Measurements from ENCODE around the gene NFIB. TPM values are rescaled to one million over a fixed set of nuclear protein-coding genes. Genes with fewer than 3 reads are reported as not detected.

NFIB gene
- total and polyA plus RNA-seq, 2 of the 4 experiments (the other 2 are of a cell fraction): 1.4 to 2.0 TPM

DNA sequence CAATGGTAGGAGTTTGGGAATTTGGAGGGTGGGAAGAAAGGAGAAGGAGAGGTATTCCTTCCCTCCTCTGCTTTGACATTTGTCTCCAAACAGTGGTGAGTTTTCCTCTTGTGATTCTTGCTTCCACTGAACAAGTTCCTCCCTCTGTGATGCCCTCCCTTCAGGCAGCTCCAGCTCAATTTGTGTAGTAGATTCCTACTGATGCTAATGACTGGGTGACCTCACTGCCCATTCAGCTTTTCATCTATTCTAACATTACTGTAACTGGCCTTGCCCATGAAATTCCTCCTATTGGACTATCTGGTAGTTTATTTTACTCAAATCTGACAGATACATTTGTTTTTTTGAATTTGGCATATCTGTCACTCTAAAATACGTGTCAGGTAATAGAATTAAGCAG, 121.4 kb downstream of the NFIB start:
- H2BK15ac ChIP-seq (ENCODE audit: low read depth, low read length): no peak overlapping the region
- no peaks in the 10 kb centered on the region for H3K79me1 ChIP-seq (ENCODE audit: low read depth in 1 of 2, low read length in 2 of 2)
- no peak overlapping the region for H3K4ac ChIP-seq (ENCODE audit: low read depth, low read length)
- no TSS peak for BruUV-seq (replicated peaks)
- no peak overlapping the region for H2AK9ac ChIP-seq (replicated peaks; ENCODE audit: low read depth, low read length, poor library complexity)
- H2BK20ac ChIP-seq (ENCODE audit: low read depth, low read length): no peak overlapping the region
- H3K36me3 ChIP-seq (ENCODE audit: control insufficient read depth, insufficient read depth, low read length): no peaks in the 10 kb centered on the region
- H4K91ac ChIP-seq (ENCODE audit: insufficient read depth, low read depth, low read length): no peak overlapping the region
- WGBS, 2 experiments (ENCODE audit: extremely low coverage in 2 of 2, insufficient read length in 1 of 2): no CpG with 5 or more reads among the region's 1 CpG
- ChIA-PET CTCF (no interaction called here), POLR2A (ENCODE audit: unreplicated experiment) (no interaction called here)
- no peak overlapping the region for H4K8ac ChIP-seq (ENCODE audit: low read depth in 2 of 2, low read length in 2 of 2)
- no peak overlapping the region for H3K9ac ChIP-seq (ENCODE audit: low read depth, low read length)
- no peak overlapping the region for H3K56ac ChIP-seq (ENCODE audit: extremely low read depth, insufficient read depth, low read length)
- H3K4me1 ChIP-seq (ENCODE audit: control insufficient read depth, insufficient read depth, low read length): no peaks in the 10 kb centered on the region
- in situ Hi-C loops (cut with MboI; ENCODE audit: low sequenced_read_pairs) (no loop called here), intact Hi-C loops (cut with micrococcal nuclease) (no loop called here), dilution Hi-C loops (cut with HindIII; ENCODE audit: low sequenced_read_pairs, unreplicated experiment) (no loop called here)
- no peak overlapping the region for H3K23ac ChIP-seq (ENCODE audit: low read depth, low read length)
- H2BK120ac ChIP-seq (ENCODE audit: low read depth, low read length): no peak overlapping the region
- TF ChIP-seq, protein P1, sequence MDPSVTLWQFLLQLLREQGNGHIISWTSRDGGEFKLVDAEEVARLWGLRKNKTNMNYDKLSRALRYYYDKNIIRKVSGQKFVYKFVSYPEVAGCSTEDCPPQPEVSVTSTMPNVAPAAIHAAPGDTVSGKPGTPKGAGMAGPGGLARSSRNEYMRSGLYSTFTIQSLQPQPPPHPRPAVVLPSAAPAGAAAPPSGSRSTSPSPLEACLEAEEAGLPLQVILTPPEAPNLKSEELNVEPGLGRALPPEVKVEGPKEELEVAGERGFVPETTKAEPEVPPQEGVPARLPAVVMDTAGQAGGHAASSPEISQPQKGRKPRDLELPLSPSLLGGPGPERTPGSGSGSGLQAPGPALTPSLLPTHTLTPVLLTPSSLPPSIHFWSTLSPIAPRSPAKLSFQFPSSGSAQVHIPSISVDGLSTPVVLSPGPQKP (IDR thresholded peaks at IDR 0.05; ENCODE audit: borderline replicate concordance, low read depth, low read length): no peak
- no peak for TF ChIP-seq MXI1 (IDR thresholded peaks at IDR 0.05; ENCODE audit: borderline replicate concordance, low read depth, low read length)
- TF ChIP-seq POLR2A (IDR thresholded peaks at IDR 0.05; ENCODE audit: low read depth, low read length): no peak
- TF ChIP-seq CEBPB (IDR thresholded peaks at IDR 0.05; ENCODE audit: low read depth, low read length): no peak
- TF ChIP-seq MAZ (IDR thresholded peaks at IDR 0.05; ENCODE audit: borderline replicate concordance, low read depth, low read length): no peak
- no peak for TF ChIP-seq BHLHE40 (IDR thresholded peaks at IDR 0.05; ENCODE audit: low read depth, low read length)
- no peak for TF ChIP-seq RAD21 (IDR thresholded peaks at IDR 0.05; ENCODE audit: low read length)
- no peak for TF ChIP-seq RCOR1 (IDR thresholded peaks at IDR 0.05; ENCODE audit: insufficient replicate concordance, low read length)
- no peak for TF ChIP-seq FOS (IDR thresholded peaks at IDR 0.05; ENCODE audit: low read depth, low read length)
- no peak for TF ChIP-seq MAFK (IDR thresholded peaks at IDR 0.05; ENCODE audit: low read depth, low read length)
- TF ChIP-seq, protein P2, sequence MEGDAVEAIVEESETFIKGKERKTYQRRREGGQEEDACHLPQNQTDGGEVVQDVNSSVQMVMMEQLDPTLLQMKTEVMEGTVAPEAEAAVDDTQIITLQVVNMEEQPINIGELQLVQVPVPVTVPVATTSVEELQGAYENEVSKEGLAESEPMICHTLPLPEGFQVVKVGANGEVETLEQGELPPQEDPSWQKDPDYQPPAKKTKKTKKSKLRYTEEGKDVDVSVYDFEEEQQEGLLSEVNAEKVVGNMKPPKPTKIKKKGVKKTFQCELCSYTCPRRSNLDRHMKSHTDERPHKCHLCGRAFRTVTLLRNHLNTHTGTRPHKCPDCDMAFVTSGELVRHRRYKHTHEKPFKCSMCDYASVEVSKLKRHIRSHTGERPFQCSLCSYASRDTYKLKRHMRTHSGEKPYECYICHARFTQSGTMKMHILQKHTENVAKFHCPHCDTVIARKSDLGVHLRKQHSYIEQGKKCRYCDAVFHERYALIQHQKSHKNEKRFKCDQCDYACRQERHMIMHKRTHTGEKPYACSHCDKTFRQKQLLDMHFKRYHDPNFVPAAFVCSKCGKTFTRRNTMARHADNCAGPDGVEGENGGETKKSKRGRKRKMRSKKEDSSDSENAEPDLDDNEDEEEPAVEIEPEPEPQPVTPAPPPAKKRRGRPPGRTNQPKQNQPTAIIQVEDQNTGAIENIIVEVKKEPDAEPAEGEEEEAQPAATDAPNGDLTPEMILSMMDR (conservative IDR thresholded peaks at IDR 0.05; ENCODE audit: low read depth, low read length): no peak
- TF ChIP-seq CHD1 (IDR thresholded peaks at IDR 0.05; ENCODE audit: low read depth, low read length): no peak
- no peak for TF ChIP-seq SMC3 (IDR thresholded peaks at IDR 0.05; ENCODE audit: low read depth, low read length)
- TF ChIP-seq NFE2L2 (IDR thresholded peaks at IDR 0.05; ENCODE audit: low read depth, low read length): no peak
- no peak for TF ChIP-seq RFX5 (IDR thresholded peaks at IDR 0.05; ENCODE audit: low read depth, low read length)
- TF ChIP-seq, protein P3, sequence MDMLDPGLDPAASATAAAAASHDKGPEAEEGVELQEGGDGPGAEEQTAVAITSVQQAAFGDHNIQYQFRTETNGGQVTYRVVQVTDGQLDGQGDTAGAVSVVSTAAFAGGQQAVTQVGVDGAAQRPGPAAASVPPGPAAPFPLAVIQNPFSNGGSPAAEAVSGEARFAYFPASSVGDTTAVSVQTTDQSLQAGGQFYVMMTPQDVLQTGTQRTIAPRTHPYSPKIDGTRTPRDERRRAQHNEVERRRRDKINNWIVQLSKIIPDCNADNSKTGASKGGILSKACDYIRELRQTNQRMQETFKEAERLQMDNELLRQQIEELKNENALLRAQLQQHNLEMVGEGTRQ (IDR thresholded peaks at IDR 0.05; ENCODE audit: low read depth, low read length): no peak
- no peaks in the 10 kb centered on the region; the same call in 1 of the 2 replicates for H3K9me1 ChIP-seq (ENCODE audit: insufficient read depth, low read length)
- ATAC-seq (ENCODE audit: low read depth) (no peak), DNase-seq (no peak)
- no peak overlapping the region for H4K5ac ChIP-seq (ENCODE audit: low read depth, low read length)
- H2BK5ac ChIP-seq (ENCODE audit: low read depth, low read length, poor library complexity, severe bottlenecking): no peak overlapping the region
- H3K18ac ChIP-seq (ENCODE audit: low read depth, low read length): no peak overlapping the region
- no peaks in the 10 kb centered on the region for H4K20me1 ChIP-seq (ENCODE audit: insufficient read depth, low read length)
- H3K27me3 ChIP-seq (ENCODE audit: control insufficient read depth, insufficient read depth, low read length): peaks cover 2% of the 10 kb centered on the region; the same call in 1 of the 2 replicates
- H3K9me3 ChIP-seq (ENCODE audit: control insufficient read depth, insufficient read depth, low read length): no peaks in the 10 kb centered on the region
- no peak overlapping the region for H2AFZ ChIP-seq (replicated peaks; ENCODE audit: low read length, poor library complexity)
- no peak overlapping the region for H3K14ac ChIP-seq (replicated peaks; ENCODE audit: low read depth, low read length)
- H3K27ac ChIP-seq (ENCODE audit: insufficient read depth, low read length): no peak overlapping the region
- no peak overlapping the region for H2AK5ac ChIP-seq (ENCODE audit: low read depth, low read length)
- no peak overlapping the region for H3K4me2 ChIP-seq (ENCODE audit: low read depth, low read length)
- no peak overlapping the region for H3K4me3 ChIP-seq (ENCODE audit: insufficient read depth, low read depth, low read length)
